Cardiac muscle cell (in vitro differentiated cells and primary cell): Measurements from ENCODE around the gene NISCH. TPM values are rescaled to one million over a fixed set of nuclear protein-coding genes. Genes with fewer than 3 reads are reported as not detected.

Source experiments
- DNase-seq, 2 donors: peaks; one replicate each; pipeline versions ENCODE4 v3.0.0 to v3.0.0-alpha.2; 2010 to 2017; ENCODE audit warnings: low read depth in 1 of 2, low spot score in 1 of 2
- H3K27ac ChIP-seq: fragments of 200-600 bp; sonication (generic); 2 replicates; pipeline ENCODE4 v1.5.1; 2016
- H3K27me3 ChIP-seq: fragments of 200-600 bp; sonication (generic); 2 replicates; pipeline ENCODE4 v1.6.0; 2016; ENCODE audit warnings: control low read depth
- H3K36me3 ChIP-seq: fragments of 200-600 bp; sonication (generic); 2 replicates; pipeline ENCODE4 v1.5.1; 2016; ENCODE audit warnings: control low read depth
- H3K4me1 ChIP-seq: fragments of 200-600 bp; sonication (generic); 2 replicates; pipeline ENCODE4 v1.8.1; 2017; ENCODE audit warnings: low read depth, mild to moderate bottlenecking, mixed run types
- H3K4me3 ChIP-seq: fragments of 200-600 bp; sonication (generic); 2 replicates; pipeline ENCODE4 v1.5.1; 2016; ENCODE audit warnings: mild to moderate bottlenecking
- H3K9me3 ChIP-seq: fragments of 200-600 bp; sonication (generic); 2 replicates; pipeline ENCODE4 v1.5.1; 2017; ENCODE audit warnings: low read depth, mild to moderate bottlenecking, control low read depth
- polyA plus RNA-seq: library from polyadenylated mRNA; unstranded; fragments of >200 nt; fragmentation: Nextera tagmentation; extraction: Ambion mirVana; gene quantifications from 2 replicates; pipeline ENCODE4 v1.2.1, GENCODE V29; 2016
- total RNA-seq: library from RNA; depleted of rRNA; stranded (reverse); fragments of >200 nt; gene quantifications from 2 replicates; pipeline ENCODE4 v1.2.3, GENCODE V29; 2016
- TF ChIP-seq, protein P1 (sequence below): IDR thresholded peaks from 2 replicates; pipeline ENCODE4 v1.5.1; 2012; ENCODE audit warnings: low read depth, mild to moderate bottlenecking, low read length

The NISCH gene
- total and polyA plus RNA-seq, 2 experiments from 2014 or later = 80.8 to 205 TPM

DNA sequence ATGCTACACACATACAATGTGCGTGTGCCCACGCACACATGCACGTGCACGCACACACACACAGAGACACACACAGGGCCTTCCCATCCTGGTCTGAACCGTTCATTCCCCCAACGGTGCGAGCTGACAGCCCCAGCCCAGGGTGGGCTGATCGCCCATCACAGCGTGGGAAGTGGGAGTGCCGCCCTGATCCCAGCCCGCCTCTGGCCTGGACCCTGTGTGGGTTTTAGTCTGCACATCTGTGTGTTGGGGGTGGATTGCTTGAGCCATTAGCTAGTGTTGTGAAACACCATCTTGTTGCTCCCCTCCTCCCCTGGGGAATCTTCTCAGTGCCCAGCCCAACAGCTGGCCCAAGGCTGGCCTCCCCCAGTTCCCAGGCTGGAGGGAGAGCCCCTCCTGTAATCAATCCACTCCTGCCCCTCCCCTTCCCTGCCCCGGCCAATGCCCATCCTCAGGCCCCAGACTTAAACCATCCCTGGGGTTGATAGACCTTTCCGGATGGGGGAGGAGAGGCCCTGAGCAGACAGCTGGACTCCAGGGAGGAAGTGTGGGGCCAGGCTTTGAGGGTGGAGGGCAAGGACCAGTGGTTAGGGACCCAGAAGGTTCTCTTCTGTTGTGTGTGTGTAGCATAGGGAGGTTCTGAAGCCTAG, 18.8 kb upstream of the NISCH start:
- H3K4me3 ChIP-seq = no peak overlapping the region
- H3K4me1 ChIP-seq = peaks cover 25% of the 10 kb centered on the region
- no peaks in the 10 kb centered on the region for H3K9me3 ChIP-seq
- TF ChIP-seq, protein P1, sequence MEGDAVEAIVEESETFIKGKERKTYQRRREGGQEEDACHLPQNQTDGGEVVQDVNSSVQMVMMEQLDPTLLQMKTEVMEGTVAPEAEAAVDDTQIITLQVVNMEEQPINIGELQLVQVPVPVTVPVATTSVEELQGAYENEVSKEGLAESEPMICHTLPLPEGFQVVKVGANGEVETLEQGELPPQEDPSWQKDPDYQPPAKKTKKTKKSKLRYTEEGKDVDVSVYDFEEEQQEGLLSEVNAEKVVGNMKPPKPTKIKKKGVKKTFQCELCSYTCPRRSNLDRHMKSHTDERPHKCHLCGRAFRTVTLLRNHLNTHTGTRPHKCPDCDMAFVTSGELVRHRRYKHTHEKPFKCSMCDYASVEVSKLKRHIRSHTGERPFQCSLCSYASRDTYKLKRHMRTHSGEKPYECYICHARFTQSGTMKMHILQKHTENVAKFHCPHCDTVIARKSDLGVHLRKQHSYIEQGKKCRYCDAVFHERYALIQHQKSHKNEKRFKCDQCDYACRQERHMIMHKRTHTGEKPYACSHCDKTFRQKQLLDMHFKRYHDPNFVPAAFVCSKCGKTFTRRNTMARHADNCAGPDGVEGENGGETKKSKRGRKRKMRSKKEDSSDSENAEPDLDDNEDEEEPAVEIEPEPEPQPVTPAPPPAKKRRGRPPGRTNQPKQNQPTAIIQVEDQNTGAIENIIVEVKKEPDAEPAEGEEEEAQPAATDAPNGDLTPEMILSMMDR = no peak
- H3K36me3 ChIP-seq = no peaks in the 10 kb centered on the region
- peak in 1 of 2 donors; percentile 90 for DNase-seq
- no peaks in the 10 kb centered on the region for H3K27me3 ChIP-seq
- H3K27ac ChIP-seq = no peak overlapping the region

DNA sequence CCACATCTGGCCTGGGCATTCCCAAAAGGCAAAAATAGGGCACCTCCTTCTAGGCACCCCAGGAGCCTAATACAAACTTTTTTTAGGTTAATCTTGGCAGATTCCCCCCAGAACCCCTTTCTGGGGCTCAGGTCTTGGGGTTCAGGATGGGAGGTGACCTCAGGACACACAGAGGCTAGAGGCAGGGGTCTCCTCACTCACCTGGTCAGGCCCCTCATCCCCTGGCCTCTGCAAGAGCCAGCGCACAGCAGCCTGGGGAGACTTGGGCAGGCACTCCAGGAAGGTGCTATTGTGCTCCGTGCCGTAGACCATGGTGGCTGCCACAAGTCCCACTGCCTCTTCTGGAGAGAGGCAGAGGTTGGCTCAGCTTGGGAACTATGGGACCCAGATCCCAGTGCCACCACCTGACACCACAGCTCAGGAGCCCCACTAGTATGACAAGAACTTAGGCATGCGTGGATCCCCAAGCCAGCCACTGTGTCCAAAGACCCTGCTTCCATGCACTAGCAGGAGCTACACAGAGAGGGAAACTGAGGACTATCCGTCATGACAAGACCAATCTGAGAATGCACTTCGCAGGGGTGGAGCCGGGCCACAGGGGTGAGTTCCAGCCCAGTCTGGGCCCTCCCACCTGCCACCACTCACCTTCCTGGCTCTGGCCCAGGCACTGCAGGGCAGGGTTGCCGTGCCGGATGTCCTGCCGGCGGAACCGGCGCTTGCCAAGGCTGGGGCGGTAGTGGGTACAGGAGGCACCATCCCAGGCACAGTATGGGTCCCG, 17.9 kb upstream of the NISCH start:
- H3K9me3 ChIP-seq = no peaks in the 10 kb centered on the region
- no peak overlapping the region for H3K27ac ChIP-seq
- no peaks in the 10 kb centered on the region for H3K36me3 ChIP-seq
- peaks cover 20% of the 10 kb centered on the region for H3K4me1 ChIP-seq
- no peaks in the 10 kb centered on the region for H3K27me3 ChIP-seq
- DNase-seq = no peak
- no peak overlapping the region for H3K4me3 ChIP-seq
- TF ChIP-seq, protein P1 = no peak

DNA sequence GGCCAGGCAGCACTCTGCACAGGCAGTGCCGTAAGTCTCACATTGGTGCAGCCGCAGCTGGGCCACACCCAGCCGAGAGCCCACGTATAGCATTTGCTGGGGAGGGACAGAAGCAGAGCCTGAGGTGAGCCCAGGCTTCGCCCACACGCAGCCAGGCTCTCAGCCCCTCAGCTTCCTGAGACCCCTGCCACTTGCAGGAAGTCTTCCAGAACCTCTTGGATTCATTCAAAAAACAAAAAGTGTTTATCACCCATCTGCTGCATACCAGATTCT, 17.4 kb upstream of the NISCH start:
- no peak overlapping the region for H3K27ac ChIP-seq
- H3K9me3 ChIP-seq = no peaks in the 10 kb centered on the region
- no peaks in the 10 kb centered on the region for H3K36me3 ChIP-seq
- H3K27me3 ChIP-seq = no peaks in the 10 kb centered on the region
- no peak overlapping the region for H3K4me3 ChIP-seq
- DNase-seq = no peak
- TF ChIP-seq, protein P1 = no peak
- H3K4me1 ChIP-seq = peaks cover 14% of the 10 kb centered on the region

DNA sequence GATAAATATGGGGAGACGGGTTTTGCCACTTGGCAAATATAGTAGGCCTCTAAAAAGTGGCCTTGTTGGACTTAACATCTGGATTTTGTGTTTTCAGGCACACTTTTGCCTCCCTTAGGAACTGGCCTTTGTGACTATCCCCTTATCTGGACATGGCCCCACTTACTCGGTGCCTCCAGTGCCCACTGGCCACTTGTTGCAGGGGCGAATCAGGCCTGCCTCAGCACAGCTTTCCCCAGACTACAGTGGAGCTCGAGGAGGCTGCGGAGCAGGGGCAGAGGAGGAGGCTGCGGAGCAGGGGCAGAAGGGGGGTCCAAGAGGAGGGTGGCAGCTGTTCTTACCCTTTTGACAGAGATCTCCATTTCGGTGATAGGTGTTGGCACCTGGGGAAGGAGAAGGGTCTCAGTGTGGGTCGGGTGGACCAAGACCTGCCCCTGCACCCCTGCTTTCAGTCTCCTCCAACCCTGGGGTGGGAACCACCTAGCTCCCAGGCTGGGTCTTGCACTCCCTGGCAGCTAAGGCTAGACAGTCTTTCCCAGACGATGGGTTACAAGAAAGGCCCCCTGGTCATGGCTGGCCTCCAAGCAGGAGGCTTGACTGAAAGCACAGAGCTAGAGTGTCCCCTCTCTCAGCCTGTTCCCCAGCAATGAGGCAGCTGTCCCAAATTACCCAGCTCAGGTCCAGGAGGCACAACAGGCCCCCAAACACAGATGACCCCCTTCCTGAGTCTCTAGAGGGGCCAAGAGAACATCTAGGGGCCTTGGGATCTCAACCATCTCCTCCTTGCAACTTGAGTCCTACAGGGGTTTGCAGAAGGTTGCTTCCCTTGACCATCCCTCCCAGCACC, 16.6 kb upstream of the NISCH start:
- no peaks in the 10 kb centered on the region for H3K9me3 ChIP-seq
- TF ChIP-seq, protein P1 = no peak
- no peaks in the 10 kb centered on the region for H3K36me3 ChIP-seq
- no peaks in the 10 kb centered on the region for H3K27me3 ChIP-seq
- no peak for DNase-seq
- H3K4me1 ChIP-seq = peaks cover 7% of the 10 kb centered on the region
- no peak overlapping the region for H3K4me3 ChIP-seq
- no peak overlapping the region for H3K27ac ChIP-seq

DNA sequence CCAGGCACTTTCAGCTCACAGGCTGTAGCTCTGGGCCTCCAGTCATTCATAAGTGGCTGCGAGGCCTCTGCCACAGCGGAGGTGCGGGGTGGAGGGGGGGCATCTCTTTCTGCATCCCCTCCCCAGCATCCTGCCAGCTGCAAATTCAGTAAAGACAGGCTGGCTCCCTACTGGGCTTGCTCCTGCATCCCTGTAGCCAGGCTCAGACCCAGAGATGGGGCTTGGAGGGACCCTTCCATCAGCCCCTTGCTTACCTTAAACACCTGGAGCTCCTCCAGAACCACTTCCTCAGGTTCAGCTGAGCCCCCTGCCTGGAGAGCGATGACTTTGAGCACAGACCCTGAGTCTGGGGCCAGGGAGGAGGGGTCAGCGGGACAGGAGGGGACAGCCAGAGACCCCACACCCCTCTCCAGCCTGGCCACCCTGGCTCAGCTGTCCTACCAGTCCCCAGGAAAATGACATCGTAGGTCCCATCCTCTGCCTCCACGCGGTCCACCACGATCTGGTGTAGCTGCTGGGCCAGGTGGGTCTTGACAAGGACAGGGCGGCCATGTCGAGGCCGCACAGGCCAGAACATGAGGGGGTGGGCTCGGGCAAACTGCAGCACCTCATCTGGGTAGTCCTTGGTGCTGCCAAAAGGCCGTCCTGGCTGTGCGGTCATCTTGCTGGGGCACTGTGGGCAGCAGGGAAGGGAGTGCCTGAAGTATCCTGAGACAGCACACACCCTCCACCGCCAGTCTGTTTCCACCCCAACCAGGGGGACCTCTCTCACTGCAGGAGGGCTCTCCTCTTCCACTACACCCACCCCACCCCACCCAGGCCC, 15.8 kb upstream of the NISCH start:
- Histone ChIP-seq H3K27ac (no peak overlapping the region), H3K27me3 (no peaks in the 10 kb centered on the region), H3K36me3 (no peaks in the 10 kb centered on the region), H3K4me1 (no peaks in the 10 kb centered on the region), H3K9me3 (no peaks in the 10 kb centered on the region), H3K4me3 (no peak overlapping the region)
- TF ChIP-seq, protein P1 = no peak
- DNase-seq = no peak
